NCI-H2107 (cell line): ENCODE results near the gene RTP1.

ENCODE experiments used
- DNase-seq: peaks from one replicate; lab custom pipeline; 2025; lab: John Stamatoyannopoulos, UW

Gene RTP1

DNA sequence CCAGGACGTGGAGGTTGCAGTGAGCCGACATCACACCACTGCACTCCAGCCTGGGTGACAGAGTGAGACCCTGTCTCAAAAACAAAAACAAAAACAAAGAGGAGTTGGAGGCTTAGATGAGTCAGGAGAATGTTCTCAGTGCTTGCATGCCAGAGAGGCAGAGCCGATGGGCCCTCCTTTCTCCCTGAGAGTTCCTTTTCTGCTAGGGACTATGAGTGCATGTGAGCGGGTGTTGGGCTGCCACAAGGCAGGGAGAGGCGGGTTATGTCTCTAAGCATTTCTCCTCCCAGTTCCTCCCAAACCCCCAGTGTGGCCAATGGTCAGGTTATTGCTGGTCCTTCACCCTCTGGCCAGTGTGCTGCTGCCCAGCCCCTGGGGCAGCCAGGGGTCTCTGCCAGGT is 45.1 kb downstream of the RTP1 start:
- no peak for DNase-seq

GRCh38 chr3:187242900-187243299 is 45.6 kb downstream of the RTP1 start:
- DNase-seq: no peak

DNA sequence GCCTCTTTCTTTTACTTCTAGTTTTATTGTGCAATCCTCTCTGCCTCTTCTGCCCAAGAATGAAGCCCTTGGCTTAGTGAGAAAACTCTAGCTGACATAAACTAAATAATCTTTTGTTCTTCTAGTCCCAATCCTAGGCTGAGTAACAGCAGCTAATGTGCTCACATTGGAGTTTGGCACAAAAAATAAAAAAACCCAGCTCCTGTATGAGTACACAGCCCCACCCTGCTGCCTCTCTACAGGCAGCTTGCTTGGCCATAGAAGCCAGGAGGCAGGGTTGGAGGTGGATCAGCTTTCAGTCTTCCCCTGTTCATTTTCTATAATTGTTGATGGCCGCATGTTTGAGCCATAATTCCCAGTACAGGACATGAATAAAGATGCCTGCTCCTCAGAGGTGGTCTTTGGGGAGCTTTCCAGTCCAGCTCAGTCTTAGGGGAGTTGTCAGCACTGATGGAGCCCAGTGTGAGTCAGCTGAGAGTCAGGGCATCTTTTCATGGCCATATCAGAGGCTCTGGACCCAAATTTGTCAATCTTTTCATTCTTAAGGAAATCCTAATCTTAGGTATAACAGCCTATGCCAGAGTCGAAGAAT is 46.7 kb downstream of the RTP1 start:
- DNase-seq: no peak

GRCh38 chr3:187247398-187247797 is 50.1 kb downstream of the RTP1 start:
- DNase-seq: no peak
